RPMI8226 (cell line): ENCODE data around the gene ARRDC1.
A peak's percentile ranks its signal among the peaks of the same experiment; 100 is the strongest.
"Not testable (repeated sequence)": the region's sequence is repeated elsewhere in the genome, so short reads cannot be mapped to it uniquely, and the experiment has no call there.

ENCODE experiments used
- DNase-seq: peaks from one replicate; pipeline ENCODE4 v3.0.0-alpha.2; 2015

ARRDC1 gene

DNA sequence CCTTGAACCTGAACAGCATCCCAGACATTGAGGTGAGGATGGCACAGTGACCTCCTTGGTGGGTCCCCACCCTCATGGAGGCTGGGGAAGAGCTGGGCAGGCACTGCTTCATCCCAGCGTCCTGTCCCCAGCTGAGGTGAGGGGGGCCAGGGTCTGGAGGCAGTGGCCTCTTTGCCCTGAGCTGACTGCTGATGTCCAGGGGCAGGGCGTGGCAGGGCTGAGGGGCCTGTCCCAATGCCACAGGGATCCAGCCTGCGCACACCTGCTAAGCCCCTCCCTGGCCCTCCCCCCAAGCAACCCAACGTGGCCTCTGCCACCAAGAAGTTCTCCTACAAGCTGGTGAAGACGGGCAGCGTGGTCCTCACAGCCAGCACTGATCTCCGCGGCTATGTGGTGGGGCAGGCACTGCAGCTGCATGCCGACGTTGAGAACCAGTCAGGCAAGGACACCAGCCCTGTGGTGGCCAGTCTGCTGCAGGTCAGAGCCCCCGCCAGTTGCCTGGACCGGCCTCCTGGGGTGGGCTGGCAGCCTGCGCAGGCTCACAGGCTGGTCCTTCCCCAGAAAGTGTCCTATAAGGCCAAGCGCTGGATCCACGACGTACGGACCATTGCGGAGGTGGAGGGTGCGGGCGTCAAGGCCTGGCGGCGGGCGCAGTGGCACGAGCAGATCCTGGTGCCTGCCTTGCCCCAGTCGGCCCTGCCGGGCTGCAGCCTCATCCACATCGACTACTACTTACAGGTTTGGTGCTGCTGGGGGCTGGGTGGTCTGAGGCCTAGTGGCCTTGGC, 8.4 kb downstream of the ARRDC1 start:
- DNase-seq = no peak

DNA sequence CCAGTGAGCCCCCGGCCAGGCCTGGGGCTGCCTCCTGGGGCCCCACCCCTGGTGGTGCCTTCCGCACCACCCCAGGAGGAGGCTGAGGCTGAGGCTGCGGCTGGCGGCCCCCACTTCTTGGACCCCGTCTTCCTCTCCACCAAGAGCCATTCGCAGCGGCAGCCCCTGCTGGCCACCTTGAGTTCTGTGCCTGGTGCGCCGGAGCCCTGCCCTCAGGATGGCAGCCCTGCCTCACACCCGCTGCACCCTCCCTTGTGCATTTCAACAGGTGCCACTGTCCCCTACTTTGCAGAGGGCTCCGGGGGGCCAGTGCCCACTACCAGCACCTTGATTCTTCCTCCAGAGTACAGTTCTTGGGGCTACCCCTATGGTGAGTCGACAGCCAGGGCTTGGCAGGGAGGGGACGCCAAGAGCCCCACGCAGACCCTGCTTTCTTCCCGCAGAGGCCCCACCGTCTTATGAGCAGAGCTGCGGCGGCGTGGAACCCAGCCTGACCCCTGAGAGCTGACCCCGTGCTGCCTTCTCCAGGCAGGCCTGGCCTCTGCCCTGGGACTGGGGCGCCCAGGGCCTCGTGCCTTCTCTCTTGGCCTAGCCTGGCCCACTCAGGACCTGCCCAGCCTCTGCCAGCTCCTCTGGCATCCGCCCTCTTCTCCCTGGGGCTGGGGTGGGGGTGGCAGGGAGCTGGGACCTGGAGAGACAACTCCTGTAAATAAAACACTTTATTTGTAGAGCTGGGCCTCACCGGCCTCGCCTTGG, 9.3 kb downstream of the ARRDC1 start:
- no peak for DNase-seq

DNA sequence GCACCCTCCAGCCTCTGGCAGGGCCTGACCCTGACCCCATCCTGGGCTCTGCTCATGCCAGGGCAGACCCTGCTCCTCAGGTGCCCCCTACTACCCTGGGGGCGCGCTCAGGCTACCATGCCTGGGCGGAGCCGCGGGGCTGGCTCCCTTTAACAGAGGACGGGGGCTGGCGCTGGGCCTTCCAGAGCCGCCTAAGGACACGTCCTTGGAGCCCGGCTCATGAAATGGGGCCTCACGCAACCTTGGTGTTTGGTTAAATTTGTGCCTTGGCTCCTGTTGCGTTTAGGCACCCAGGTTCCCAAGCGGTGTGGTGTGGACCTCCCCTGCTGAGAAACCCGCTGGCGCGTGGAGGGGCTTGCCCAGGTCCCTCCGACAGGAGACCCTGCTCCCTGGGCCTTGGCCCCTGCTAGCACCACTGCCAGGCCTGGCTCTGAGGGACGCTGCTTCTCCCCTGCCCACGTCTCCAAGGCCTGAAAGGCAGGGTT, 9.9 kb downstream of the ARRDC1 start:
- no peak for DNase-seq

DNA sequence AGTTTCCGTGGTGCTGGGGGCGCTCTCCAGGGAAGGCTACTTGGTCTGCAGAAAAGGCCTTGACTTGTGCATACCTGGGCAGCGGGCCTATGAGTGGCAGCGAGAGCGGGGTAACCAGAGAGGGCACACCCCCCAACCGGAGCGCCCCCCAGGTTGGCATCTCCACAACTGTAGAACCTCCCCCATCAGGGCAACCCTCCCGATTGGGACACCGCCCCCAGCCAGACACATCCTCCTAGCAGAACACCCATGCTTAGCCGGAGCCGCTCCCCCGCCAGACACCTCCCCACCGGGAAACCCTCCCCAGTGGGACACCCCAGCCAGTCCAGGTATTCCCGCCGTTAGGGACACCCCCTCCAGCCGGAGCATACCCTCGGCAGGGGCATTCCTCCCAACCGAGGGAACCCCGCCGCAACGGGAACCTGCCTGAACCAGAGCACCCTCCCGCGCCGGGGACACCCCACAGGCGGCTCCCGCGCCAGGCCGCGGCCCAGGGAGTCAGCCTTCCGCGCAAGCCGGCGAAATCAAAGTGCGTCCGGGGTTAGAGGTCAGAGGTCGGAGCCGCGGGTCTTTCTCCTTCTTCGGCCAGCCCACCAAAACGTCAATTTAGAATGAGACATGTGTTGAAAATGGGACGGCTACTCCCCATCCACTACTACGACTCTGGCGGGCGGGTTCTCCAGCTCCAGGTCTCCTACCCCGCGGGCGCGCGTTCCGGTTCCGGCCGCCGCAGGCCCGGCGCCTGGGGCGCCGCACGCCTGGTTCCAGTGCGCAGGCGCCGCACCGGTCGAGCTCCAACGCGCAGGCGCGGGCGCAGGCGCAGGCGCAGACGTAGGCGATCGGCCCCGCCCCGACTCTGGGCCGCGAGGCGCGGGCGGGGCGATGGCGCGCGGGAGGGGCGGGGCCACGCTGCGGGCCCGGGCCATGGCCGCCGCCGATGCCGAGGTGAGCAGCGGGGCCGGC, 12.9 kb downstream of the ARRDC1 start, which contains the start of gene EHMT1:
Gene EHMT1, plus strand, starts transcription at position 901 of the 963 bp plus-strand sequence. Its CDS starts 24 bp downstream, at position 925.
- DNase-seq = peak; percentile 95

DNA sequence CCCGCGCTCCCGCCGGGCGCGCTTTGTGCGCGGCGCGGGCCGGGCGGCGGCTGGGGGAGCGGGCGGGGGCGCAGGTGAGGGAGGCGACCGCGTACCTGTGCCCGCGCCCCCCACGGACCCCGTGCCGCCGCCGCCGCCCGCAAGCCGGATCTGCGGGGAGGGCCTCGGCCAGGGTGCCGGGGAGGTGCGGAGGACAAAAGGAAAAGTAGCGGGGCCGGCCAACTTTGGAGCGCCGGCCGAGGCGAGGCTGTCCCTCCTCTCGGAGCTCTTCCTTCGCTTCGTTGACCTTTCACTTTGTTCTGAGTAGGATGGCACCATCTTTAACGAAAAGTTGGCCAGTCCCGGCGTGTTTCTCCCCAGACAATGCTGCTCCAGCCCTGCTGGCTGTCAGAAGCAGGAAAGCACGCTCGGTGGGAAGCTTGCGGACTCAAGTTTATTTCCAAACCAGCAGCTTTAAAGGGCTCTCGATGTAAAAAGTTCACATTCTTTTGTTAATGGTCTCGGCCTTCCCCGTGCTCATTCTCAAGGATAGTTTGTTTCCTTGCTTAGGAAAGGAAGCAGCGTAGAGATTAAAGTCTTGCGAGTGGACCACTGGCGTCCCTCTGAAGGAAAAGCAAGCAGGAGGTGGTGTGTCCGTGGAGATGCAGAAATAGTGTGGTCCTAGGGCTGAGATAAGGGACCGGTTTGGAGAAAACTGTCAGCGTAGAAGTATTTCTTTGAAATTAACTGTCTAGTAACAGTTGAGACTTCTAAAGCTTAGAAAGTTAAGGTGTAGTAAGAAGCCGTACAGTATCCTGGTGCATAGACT, 14.0 kb downstream of the ARRDC1 start:
- peak; percentile 60 for DNase-seq

DNA sequence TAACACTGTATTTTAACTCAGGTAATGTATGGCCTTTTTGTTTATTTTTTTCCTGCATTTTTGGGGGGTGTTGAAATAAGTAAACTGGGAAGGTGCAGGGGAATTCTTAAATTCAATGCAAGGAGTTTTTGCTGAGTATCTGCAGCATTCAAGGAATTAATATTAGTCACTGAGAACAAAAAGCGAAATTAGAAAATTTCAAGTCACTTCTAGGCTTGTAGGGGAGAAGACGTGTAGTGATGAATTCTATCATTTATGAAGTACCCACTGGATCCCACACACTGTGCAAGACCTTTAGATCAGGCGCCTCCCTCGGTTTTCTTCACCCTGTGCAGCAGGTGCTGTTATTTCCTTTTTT, 14.5 kb downstream of the ARRDC1 start:
- DNase-seq = no peak

DNA sequence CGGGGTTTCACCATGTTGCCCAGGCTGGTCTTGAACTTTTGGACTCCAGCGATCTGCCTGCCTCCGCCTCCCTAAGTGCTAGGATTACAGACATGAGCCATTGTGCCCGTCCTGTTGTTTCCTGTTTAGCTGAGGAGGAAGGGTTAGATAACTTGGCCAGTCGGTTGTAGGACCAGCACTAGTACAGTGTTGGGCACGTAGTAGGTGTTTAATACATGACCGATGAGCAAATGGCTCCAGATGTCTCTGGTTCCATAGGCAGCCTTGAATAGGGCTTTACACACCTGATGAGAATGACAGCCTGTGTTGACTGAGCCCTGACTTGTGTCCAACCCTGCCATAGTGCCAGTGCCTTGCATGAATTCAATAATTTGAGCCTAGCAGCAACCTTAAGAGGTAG, 15.1 kb downstream of the ARRDC1 start:
- DNase-seq = no peak

DNA sequence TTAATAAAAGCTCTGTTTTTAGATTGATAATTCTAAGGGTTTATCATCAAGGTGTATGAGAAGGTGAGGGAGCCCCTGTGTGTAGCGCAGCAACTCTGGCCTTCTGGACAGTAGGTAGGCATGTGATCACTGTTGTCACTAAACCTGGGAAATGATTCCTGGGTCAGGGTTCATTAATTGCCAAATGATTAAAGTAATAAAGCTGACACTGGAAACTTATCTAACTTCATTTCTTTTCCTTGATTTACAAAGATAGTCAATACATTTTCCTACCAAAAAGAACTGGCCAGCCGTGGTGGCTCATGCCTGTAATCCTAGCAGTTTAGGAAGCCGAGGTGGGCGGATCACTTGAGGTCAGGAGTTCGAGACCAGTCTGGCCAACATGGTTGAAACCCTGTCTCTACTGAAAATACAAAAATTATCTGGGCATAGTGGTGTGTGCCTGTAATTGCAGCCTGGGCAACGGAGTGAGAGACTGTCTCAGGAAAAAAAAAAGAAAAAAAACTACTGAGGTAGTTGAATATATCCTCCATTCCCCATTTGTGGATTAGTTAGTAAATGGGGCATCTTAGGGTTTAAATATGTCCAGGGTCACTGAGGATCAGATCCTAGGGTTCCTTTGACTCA, 15.8 kb downstream of the ARRDC1 start:
- peak; percentile 40 for DNase-seq

DNA sequence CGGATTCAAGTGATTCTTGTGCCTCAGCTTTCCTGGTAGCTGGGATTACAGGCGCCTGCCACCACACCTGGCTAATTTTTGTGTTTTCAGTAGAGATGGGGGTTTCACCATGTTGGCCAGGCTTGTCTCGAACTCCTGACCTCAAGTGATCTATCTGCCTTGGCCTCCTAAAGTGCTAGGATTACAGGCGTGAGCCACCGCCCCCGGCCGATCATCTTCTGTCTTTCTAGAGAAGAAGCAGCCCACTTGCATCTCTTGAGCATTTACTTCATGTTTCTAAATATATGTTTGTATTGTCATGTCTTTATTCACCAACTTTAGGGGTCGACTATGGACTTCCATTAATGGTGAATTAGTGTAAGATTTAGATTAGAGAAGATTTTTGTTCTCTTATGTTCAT, 16.7 kb downstream of the ARRDC1 start:
- DNase-seq = not testable (repeated sequence)

DNA sequence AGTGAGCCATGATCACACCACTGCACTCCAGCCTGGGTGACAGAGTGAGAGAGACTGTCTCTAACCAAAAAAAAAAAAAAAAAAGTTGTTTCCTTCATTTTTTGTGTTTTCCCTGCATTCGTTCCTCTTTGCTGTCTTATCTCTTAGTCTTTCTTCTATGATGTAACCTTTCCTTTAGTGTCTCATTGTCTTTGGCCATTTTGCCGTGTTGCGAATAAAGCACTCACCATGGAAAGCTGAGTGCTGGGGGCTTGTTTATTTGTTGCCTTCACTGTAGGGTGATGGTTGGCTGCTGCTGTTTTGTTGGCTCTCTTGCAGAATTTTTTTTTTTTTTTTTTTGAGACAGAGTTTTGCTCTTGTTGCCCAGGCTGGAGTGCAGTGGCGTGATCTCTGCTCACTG, 21.0 kb downstream of the ARRDC1 start:
- no peak for DNase-seq

DNA sequence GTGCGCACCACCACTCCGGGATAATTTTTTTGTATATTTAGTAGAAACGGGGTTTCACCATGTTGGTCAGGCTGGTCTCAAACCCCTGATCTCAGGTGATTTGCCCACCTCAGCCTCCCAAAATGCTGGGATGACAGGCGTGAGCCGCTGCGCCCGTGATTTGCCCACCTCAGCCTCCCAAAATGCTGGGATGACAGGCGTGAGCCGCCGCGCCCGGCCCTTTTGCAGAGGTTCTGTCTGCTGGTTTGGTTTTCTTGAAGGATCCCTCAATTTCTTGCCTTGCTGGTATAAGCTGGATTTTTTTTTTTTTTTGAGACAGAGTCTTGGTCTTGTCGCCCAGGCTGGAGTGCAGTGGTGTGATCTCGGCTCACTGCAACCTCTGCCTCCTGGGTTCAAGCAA, 21.9 kb downstream of the ARRDC1 start:
- not testable (repeated sequence) for DNase-seq

DNA sequence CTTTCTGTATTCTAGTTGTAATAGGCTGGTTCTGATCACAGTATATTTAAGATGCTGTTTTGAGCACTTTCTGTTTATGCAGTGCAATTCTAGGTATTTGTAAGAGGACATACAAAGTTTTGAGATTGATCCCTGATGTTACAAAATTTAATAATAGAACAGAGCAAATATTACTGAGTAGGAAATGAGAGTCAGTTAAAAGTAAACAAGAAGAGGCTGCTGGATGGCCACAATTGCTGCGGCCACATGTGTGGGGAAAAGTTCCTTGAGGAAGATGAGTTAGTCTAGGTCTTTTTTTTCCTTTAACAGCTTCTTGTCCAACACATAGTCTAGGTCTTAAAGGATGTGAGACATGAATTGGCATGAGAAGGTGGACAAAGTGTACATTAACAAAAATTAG, 24.6 kb downstream of the ARRDC1 start:
- DNase-seq = no peak

DNA sequence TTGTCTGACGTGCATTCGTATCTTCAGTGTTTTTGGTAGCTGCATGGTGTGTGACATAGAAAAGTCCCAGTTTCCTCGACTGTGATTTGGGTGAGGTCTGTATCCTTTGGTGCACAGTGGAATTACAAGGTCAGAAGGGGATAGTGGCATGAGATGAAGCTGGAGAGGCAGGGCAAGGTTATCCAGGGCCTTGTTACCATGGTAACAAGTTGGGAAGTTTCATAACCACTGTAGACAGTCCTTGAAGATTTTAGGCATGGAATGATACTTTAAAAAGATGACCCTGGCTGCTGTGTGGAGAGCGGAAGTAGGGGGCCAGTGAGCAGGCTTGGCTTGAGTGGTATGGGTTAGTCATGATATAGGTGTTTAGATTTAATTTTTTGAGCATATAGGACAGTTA, 25.2 kb downstream of the ARRDC1 start:
- DNase-seq = no peak

DNA sequence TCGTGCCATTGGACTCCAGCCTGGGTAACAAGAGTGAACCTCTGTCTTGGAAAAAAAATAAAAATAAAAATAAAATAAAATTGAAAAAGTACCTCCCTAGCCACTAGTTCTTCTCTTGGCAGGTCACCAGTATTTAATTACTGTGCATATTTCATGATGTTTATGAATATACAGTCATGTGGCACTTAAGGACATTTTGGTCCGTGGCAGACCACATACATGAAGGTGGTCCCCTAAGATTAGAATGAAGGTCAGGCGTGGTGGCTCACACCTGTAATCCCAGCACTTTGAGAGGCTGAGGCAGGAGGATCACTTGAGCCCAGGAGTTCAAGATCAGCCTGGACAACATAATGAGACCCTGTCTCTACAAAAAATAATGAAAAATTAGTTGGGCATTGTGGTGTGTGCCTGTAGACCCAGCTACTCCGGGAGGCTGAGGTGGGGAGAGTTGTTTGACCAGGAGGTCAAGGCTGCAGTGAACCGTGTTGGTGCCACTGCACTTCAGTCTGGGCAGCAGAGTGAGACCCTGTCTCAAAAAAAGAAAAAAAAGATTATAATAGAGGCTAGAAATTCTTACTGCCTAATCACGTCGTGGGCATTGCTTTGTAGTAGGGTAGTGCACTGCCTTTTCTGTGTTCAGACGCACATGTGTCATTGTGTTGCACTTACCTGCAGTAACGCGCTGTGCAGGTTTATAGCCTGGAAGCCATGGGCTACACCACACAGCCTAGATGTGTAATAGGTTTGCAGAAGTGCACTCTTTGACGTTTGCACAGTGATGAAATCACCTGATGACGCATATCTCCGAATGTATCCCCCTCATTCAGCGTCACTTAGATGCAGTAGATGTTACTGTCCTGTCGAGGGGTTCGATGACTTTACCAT, 26.1 kb downstream of the ARRDC1 start:
- DNase-seq = no peak

DNA sequence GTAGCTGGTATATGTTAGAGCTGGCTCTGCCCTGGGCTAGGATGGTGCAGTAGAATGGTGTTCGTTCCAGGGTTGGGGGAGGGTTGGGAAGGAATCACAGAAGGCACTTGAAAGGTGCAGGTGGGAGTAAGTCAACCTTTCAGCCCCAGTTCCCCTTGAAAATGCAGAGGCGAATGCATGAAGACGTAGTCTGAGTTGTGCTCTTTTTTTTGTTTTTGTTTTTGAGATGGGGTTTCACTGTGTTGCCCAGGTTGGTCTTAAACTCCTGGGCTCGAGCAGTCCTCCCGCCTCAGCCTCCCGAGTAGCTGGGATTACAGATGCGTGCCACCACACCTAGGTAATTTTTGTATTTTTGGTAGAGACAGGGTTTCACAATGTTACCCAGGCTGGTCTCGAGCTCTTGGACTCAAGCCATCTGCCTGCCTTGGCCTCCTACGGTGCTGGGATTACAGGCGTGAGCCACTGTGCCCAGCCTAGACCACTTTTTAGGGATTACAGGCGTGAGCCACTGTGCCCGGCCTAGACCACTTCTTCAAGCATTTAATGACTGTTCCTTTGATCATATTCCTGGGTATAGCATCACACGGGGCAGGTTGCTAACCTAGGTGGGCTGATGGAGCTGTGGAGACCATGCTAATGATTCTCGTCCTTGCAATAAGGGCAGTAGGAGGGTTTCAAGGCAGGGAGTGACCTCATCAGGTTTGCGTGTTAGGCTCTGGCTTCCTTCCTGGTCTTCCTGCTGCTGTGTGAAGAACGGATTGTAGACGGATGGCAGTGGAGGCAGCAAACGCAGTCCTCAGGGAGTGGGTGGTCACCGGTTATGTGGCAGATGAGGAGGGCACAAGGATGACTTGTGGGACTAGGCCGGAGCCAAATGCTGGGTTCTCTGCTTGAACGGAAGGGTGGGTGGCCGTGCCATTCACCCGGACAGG, 27.0 kb downstream of the ARRDC1 start:
- DNase-seq = no peak

DNA sequence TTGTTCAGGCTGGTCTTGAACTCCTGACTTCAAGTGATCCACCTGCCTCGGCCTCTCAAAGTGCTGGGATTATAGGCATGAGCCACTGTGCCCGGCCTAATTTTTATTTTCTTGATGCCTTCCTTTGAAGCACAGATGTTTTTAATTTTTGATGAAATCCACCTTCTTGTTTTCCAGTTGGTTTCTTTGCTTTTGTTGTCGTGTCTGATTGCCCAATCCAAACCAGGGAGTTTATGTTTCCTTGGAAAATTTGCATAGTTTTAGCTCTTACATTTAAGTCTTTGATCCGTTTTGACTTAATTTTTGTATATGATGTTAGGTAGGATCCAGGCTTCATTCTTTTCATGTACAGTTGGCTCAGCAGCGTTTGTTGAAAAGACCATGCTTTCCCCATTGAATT, 28.5 kb downstream of the ARRDC1 start:
- no peak for DNase-seq

DNA sequence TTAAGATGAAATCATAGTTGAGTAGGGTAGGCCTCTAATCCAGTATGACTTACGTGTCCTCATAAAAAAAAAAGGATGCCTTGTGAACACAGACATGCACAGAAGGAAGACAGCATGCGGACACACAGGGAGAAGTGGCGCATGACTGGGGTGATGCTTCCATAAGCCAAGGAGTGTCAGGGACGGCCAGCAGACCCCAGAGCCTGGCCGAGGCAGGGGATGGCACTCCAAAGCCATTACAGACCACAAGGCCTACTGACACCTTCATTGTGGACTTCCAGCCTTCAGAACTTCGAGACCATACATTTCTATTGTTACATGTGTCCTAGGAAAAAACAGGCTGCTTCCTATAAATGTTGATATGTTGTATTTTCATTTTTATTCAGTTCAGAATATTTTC, 33.2 kb downstream of the ARRDC1 start:
- DNase-seq = no peak

DNA sequence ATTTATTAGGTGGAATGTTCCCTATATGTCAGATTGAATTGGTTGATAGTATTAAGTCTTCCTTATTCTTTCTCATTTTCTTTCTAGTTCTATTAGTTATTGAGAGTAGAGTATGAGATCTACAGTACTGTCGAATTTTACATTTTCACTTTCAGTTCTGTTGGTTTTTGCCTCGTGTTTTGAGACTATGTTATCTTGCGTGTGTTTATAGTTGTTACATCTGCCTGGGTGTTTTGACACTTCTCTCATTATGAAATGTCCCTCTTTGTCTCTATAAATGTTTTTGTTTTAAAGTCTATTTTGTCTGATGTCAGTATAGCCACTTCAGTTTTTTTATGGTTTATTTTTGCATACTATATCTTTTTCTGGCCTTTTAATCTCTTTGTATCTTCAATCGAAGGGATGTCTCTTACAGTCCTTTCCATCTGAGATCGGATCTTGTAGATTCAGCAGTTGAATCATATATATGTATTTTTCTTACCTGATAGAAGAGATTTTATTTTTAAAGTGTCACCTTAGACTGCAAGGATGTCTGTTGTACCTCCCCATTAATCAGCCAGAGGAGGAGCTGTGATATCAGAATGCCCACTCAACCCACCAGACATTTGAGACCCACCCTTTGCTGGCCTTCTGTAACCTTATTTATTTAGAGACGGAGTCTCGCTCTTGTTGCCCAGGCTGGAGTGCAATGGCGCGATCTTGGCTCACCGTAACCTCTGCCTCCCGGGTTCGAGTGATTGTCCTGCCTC, 34.0 kb downstream of the ARRDC1 start:
- peak; percentile 42 for DNase-seq

DNA sequence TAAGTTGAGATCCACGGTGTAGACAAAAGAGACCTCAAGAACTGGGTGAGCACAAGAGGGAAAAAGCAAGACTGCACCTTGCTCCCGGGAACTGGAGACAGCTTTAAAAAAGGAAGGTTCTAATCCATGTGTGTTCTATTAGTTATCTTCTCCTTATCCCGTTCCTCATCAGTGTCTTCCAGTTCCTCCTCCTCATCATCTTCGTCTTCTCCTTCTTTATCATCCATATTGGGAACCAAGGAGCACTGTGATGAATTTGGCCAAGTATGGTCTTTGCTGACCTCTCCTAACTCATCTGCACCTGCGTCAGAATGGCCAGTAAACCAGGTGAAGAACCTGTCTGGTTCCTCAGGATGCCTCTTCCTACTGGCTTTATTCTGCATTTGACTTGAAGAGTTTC, 35.4 kb downstream of the ARRDC1 start:
- no peak for DNase-seq
